Naive B cell (primary cell): ENCODE data around the gene OR10G4. TPM values are rescaled to one million over a fixed set of nuclear protein-coding genes. Genes with fewer than 3 reads are reported as not detected.
"Not testable (repeated sequence)": the region's sequence is repeated elsewhere in the genome, so short reads cannot be mapped to it uniquely, and the experiment has no call there.

Experiments
- ATAC-seq, 2 donors: fragments of 150-1000 bp; cut with Tn5 transposase; 2 replicates each; pipeline ENCODE4 v1.10.0; 2021; ENCODE audit warnings: low read depth in 2 of 2, mild to moderate bottlenecking in 2 of 2, moderate library complexity in 2 of 2
- DNase-seq: peaks from one replicate; pipeline ENCODE4 v3.0.0; 2022
- H3K27ac Mint-ChIP-seq, 6 donors: one replicate each; pipeline ENCODE4 v1.8.0; 2020 to 2022; ENCODE audit warnings: mild to moderate bottlenecking in 6 of 6, mixed read lengths in 6 of 6, moderate library complexity in 5 of 6, inconsistent platforms in 2 of 6
- H3K27me3 Mint-ChIP-seq, 3 donors: one replicate each; pipeline ENCODE4 v1.8.0; 2021 to 2022; ENCODE audit warnings: mixed read lengths in 3 of 3, mild to moderate bottlenecking in 1 of 3
- H3K36me3 Mint-ChIP-seq, 2 donors: one replicate each; pipeline ENCODE4 v1.8.0; 2020 to 2022; ENCODE audit warnings: mixed read lengths in 2 of 2, inconsistent platforms in 1 of 2, mild to moderate bottlenecking in 1 of 2
- H3K4me1 Mint-ChIP-seq, 3 donors: one replicate each; pipeline ENCODE4 v1.8.0; 2020 to 2022; ENCODE audit warnings: mixed read lengths in 3 of 3, inconsistent platforms in 1 of 3, mild to moderate bottlenecking in 1 of 3, moderate library complexity in 1 of 3
- H3K4me3 Mint-ChIP-seq, 8 donors: one replicate each; pipeline ENCODE4 v1.8.0; 2020 to 2022; ENCODE audit warnings: mild to moderate bottlenecking in 8 of 8, mixed read lengths in 8 of 8, moderate library complexity in 8 of 8, inconsistent platforms in 2 of 8
- H3K9me3 Mint-ChIP-seq, 7 donors: one replicate each; pipeline ENCODE4 v1.8.0; 2020 to 2022; ENCODE audit warnings: mixed read lengths in 7 of 7, mild to moderate bottlenecking in 5 of 7, inconsistent platforms in 2 of 7, moderate library complexity in 1 of 7
- polyA plus RNA-seq, 6 donors: library from polyadenylated mRNA; unstranded; fragments of 300-500 nt; fragmentation: Illumina TruSeq; gene quantifications; one replicate each; pipeline ENCODE4 v1.2.3, GENCODE V29; 2021; ENCODE audit warnings: low read depth in 6 of 6

OR10G4 gene
- polyA plus RNA-seq: not detected

- Mint-ChIP-seq H3K27ac (no peak within 1 kb of the TSS), H3K36me3 (no peaks in the 10 kb centered on the region), H3K27me3 (peaks cover 0 to 11% (median 0%) of the 10 kb centered on the region in 3 donors), H3K9me3 (peaks cover 0 to 1% (median 0%) of the 10 kb centered on the region in 7 donors), H3K4me1 (no peaks in the 10 kb centered on the region), H3K4me3 (no peak within 1 kb of the TSS)
- ATAC-seq: no peak
- no peak for DNase-seq
These were observed at the start of gene OR10G4 for GRCh38 chr11:124012697-124013096. TSS of gene OR10G4 (plus strand) at chr11:124012997. CDS start at chr11:124015575, 2,578 bp downstream.

- Mint-ChIP-seq H3K4me1 (no peaks in the 10 kb centered on the region), H3K4me3 (no peak overlapping the region)
These were observed 39.0 kb upstream of the OR10G4 start for GRCh38 chr11:123973816-123974215.

GRCh38 chr11:123976770-123977560 lies 35.8 kb upstream of the OR10G4 start:
- Mint-ChIP-seq H3K36me3 (no peaks in the 10 kb centered on the region), H3K9me3 (peaks cover 0 to 5% (median 4%) of the 10 kb centered on the region in 7 donors), H3K27ac (no peak overlapping the region), H3K4me1 (no peaks in the 10 kb centered on the region), H3K27me3 (peaks cover 0 to 5% (median 0%) of the 10 kb centered on the region in 3 donors), H3K4me3 (no peak overlapping the region)
- ATAC-seq (no peak), DNase-seq (no peak)

More at GRCh38 chr11:123973816-123974215, 39.0 kb upstream of the OR10G4 start:
- Mint-ChIP-seq H3K27me3 (peaks cover 0 to 5% (median 5%) of the 10 kb centered on the region in 3 donors), H3K27ac (no peak overlapping the region), H3K36me3 (no peaks in the 10 kb centered on the region), H3K9me3 (peaks cover 0 to 11% (median 7%) of the 10 kb centered on the region in 7 donors)
- no peak for ATAC-seq
- no peak for DNase-seq

GRCh38 chr11:123977731-123978347 lies 35.0 kb upstream of the OR10G4 start, which contains the start of gene OR10S1:
TSS of gene OR10S1 (minus strand) at chr11:123977781. CDS start at chr11:123977664, 117 bp downstream.
- Mint-ChIP-seq H3K27me3 (peaks cover 0 to 5% (median 3%) of the 10 kb centered on the region in 3 donors), H3K4me1 (no peaks in the 10 kb centered on the region), H3K36me3 (no peaks in the 10 kb centered on the region), H3K27ac (peak within 1 kb of the TSS in 1 of 6 donors; percentile 7), H3K9me3 (peaks cover 3 to 12% (median 7%) of the 10 kb centered on the region in 7 donors), H3K4me3 (no peak within 1 kb of the TSS)
- no peak for ATAC-seq
- no peak for DNase-seq

GRCh38 chr11:123979311-123979710 lies 33.5 kb upstream of the OR10G4 start:
- Mint-ChIP-seq H3K36me3 (no peaks in the 10 kb centered on the region), H3K9me3 (peaks cover 3 to 17% (median 7%) of the 10 kb centered on the region in 7 donors), H3K27ac (no peak overlapping the region), H3K4me3 (no peak overlapping the region), H3K27me3 (peaks cover 0 to 6% (median 5%) of the 10 kb centered on the region in 3 donors), H3K4me1 (no peaks in the 10 kb centered on the region)
- ATAC-seq (no peak), DNase-seq (no peak)

- Mint-ChIP-seq H3K9me3 (peaks cover 0 to 4% (median 0%) of the 10 kb centered on the region in 7 donors), H3K27me3 (no peaks in the 10 kb centered on the region)
- no peak for ATAC-seq
These were observed 17.7 kb upstream of the OR10G4 start, which contains the start of gene OR10G6 for GRCh38 chr11:123995119-123995518. TSS of gene OR10G6 (minus strand) at chr11:123995161. CDS start at chr11:123995161, 0 bp downstream.

GRCh38 chr11:124015837-124016236 lies 3.0 kb downstream of the OR10G4 start:
- H3K27ac Mint-ChIP-seq, ATAC-seq: not testable (repeated sequence)
- H3K4me3 Mint-ChIP-seq: peak overlapping the region in 1 of 8 donors; percentile 71

More at GRCh38 chr11:123995119-123995518, 17.7 kb upstream of the OR10G4 start, which contains the start of gene OR10G6:
- no peak for DNase-seq
- Mint-ChIP-seq H3K36me3 (no peaks in the 10 kb centered on the region), H3K27ac (peak within 1 kb of the TSS in 3 of 6 donors; percentile 4 to 27 (median 18)), H3K4me1 (no peaks in the 10 kb centered on the region), H3K4me3 (no peak within 1 kb of the TSS)

GRCh38 chr11:124026498-124026897 lies 13.7 kb downstream of the OR10G4 start, which contains the start of gene OR10G8:
TSS of gene OR10G8 (plus strand) at chr11:124026798. CDS start at chr11:124029623, 2,825 bp downstream.
- Mint-ChIP-seq H3K4me3 (peak within 1 kb of the TSS in 1 of 8 donors; percentile 12), H3K4me1 (no peaks in the 10 kb centered on the region), H3K36me3 (no peaks in the 10 kb centered on the region), H3K27ac (no peak within 1 kb of the TSS), H3K27me3 (no peaks in the 10 kb centered on the region), H3K9me3 (peaks cover 0 to 2% (median 0%) of the 10 kb centered on the region in 7 donors)
- DNase-seq (no peak), ATAC-seq (no peak)

More at GRCh38 chr11:124015837-124016236, 3.0 kb downstream of the OR10G4 start:
- not testable (repeated sequence) for DNase-seq, H3K36me3 Mint-ChIP-seq, H3K4me1 Mint-ChIP-seq, H3K9me3 Mint-ChIP-seq, H3K27me3 Mint-ChIP-seq

- DNase-seq: no peak
- Mint-ChIP-seq H3K27me3 (peaks cover 10 to 23% (median 16%) of the 10 kb centered on the region in 3 donors), H3K27ac (no peak overlapping the region), H3K4me3 (no peak overlapping the region), H3K36me3 (no peaks in the 10 kb centered on the region), H3K9me3 (no peaks in the 10 kb centered on the region), H3K4me1 (no peaks in the 10 kb centered on the region)
- ATAC-seq: no peak
These were observed 23.9 kb downstream of the OR10G4 start for GRCh38 chr11:124036666-124037065.

GRCh38 chr11:124039557-124039956 lies 26.8 kb downstream of the OR10G4 start:
- DNase-seq (no peak), ATAC-seq (no peak)
- Mint-ChIP-seq H3K27ac (no peak overlapping the region), H3K36me3 (no peaks in the 10 kb centered on the region), H3K4me1 (no peaks in the 10 kb centered on the region), H3K27me3 (peaks cover 10 to 18% (median 15%) of the 10 kb centered on the region in 3 donors), H3K4me3 (no peak overlapping the region), H3K9me3 (no peaks in the 10 kb centered on the region)

GRCh38 chr11:124041254-124041653 lies 28.5 kb downstream of the OR10G4 start, which contains the start of gene OR10G7:
TSS of gene OR10G7 (minus strand) at chr11:124041325. CDS start at chr11:124039001, 2,324 bp downstream.
- Mint-ChIP-seq H3K27ac (no peak within 1 kb of the TSS), H3K4me1 (no peaks in the 10 kb centered on the region), H3K4me3 (no peak within 1 kb of the TSS), H3K36me3 (no peaks in the 10 kb centered on the region), H3K9me3 (no peaks in the 10 kb centered on the region), H3K27me3 (peaks cover 0 to 8% (median 4%) of the 10 kb centered on the region in 3 donors)
- DNase-seq (no peak), ATAC-seq (no peak)

- H3K36me3 Mint-ChIP-seq: no peaks in the 10 kb centered on the region
- no peak overlapping the region for H3K4me3 Mint-ChIP-seq
- no peak overlapping the region for H3K27ac Mint-ChIP-seq
- no peaks in the 10 kb centered on the region for H3K4me1 Mint-ChIP-seq
- ATAC-seq: no peak
- H3K27me3 Mint-ChIP-seq: peaks cover 0 to 12% (median 5%) of the 10 kb centered on the region in 3 donors
- no peak for DNase-seq
- no peaks in the 10 kb centered on the region for H3K9me3 Mint-ChIP-seq
These were observed 30.6 kb downstream of the OR10G4 start for GRCh38 chr11:124043420-124043819.

- Mint-ChIP-seq H3K4me3 (no peak overlapping the region), H3K4me1 (no peaks in the 10 kb centered on the region), H3K9me3 (no peaks in the 10 kb centered on the region), H3K27ac (no peak overlapping the region), H3K36me3 (no peaks in the 10 kb centered on the region), H3K27me3 (peaks cover 8 to 16% (median 13%) of the 10 kb centered on the region in 3 donors)
- DNase-seq (no peak), ATAC-seq (no peak)
These were observed 38.0 kb downstream of the OR10G4 start for GRCh38 chr11:124050748-124051147.
